PFSK-1 (cell line): Measurements from ENCODE around the gene SPRED1.

Experiments
- FOXP2 ChIP-seq: optimal IDR thresholded peaks from 2 replicates; pipeline ENCODE3; 2011; ENCODE audit warnings: borderline replicate concordance, control low read depth, inconsistent platforms; ENCODE audit not compliant: insufficient read depth; ENCODE audit errors: extremely low read length, extremely low read depth
- POLR2AphosphoS5 ChIP-seq: IDR thresholded peaks from 2 replicates; pipeline ENCODE4 v1.6.1; 2012; ENCODE audit warnings: low read depth, mild to moderate bottlenecking, control low read depth, low read length, moderate library complexity
- REST ChIP-seq, 2 experiments: IDR thresholded peaks; 2 replicates each; pipeline versions ENCODE4 v1.6.1 to v1.8.0; 2011 to 2012; ENCODE audit warnings: low read depth in 2 of 2, low read length in 2 of 2, control low read depth in 1 of 2, inconsistent platforms in 1 of 2, mild to moderate bottlenecking in 1 of 2, moderate library complexity in 1 of 2; ENCODE audit not compliant: insufficient read depth in 1 of 2
- SIN3A ChIP-seq: IDR thresholded peaks from 2 replicates; pipeline ENCODE4 v1.6.1; 2012; ENCODE audit warnings: mild to moderate bottlenecking, low read length, moderate library complexity, borderline replicate concordance; ENCODE audit not compliant: insufficient read depth
- TAF1 ChIP-seq: IDR thresholded peaks from 2 replicates; pipeline ENCODE4 v1.6.1; 2012; ENCODE audit warnings: low read length, control low read depth, borderline replicate concordance; ENCODE audit not compliant: insufficient read depth

DNA sequence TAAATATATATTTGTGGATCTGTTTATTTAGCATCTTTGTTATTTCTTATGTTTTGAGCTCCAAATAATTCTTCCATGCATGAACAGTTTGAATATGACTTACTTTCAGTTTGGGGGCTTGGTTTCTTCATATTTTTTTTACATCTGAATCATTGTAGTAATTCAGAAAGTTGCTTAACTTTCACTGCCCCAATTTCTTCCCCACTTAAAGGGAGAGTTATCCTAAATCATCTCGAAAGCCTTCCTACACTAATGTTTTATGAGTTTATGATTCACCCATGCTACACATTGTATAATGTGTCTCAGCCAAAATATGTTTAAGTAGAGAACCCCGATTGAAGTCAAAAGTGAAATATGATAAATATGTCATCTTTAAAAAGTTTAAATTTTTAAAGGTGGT lies 47.8 kb downstream of the SPRED1 start:
- TF ChIP-seq TAF1: no peak
- no peak for TF ChIP-seq SIN3A
- no peak for TF ChIP-seq REST (IDR thresholded peaks at IDR 0.05; ENCODE audit: insufficient read depth in 1 of 2, low read depth in 2 of 2, low read length in 2 of 2)
- TF ChIP-seq POLR2AphosphoS5: no peak
- TF ChIP-seq FOXP2: no peak
